Activated CD8-positive, alpha-beta memory T cell treated with anti-CD3 and anti-CD28 coated beads, Interleukin-2, amount 50 U/mL, for 1 hour (primary cell): ENCODE data around the gene CDR2.
"Not testable (repeated sequence)": the region's sequence is repeated elsewhere in the genome, so short reads cannot be mapped to it uniquely, and the experiment has no call there.

Source experiments
- DNase-seq: peaks from one replicate; pipeline ENCODE4 v3.0.0-alpha.2; 2020; ENCODE audit errors: extremely low read depth

Gene CDR2

GRCh38 chr16:22307838-22308237, 66.6 kb downstream of the CDR2 start:
- DNase-seq = no peak

GRCh38 chr16:22306788-22307187, 67.6 kb downstream of the CDR2 start:
- DNase-seq = no peak

GRCh38 chr16:22304411-22304810, 70.0 kb downstream of the CDR2 start:
- no peak for DNase-seq

GRCh38 chr16:22302776-22303363, 71.5 kb downstream of the CDR2 start:
- no peak for DNase-seq

GRCh38 chr16:22301423-22301822, 73.0 kb downstream of the CDR2 start:
- DNase-seq = not testable (repeated sequence)

GRCh38 chr16:22300427-22301071, 73.9 kb downstream of the CDR2 start:
- no peak for DNase-seq

- DNase-seq = no peak
These were observed 75.4 kb downstream of the CDR2 start for GRCh38 chr16:22299036-22299435.

GRCh38 chr16:22297871-22298733, 76.3 kb downstream of the CDR2 start:
- DNase-seq = peak; percentile 63

GRCh38 chr16:22297114-22297870, 77.1 kb downstream of the CDR2 start, which contains the start of gene POLR3E:
Gene POLR3E, plus strand, starts transcription at chr16:22297409. Its CDS starts 5,560 bp downstream, at chr16:22302969.
- DNase-seq = peak; percentile 96

GRCh38 chr16:22296225-22297113, 78.0 kb downstream of the CDR2 start:
- DNase-seq = no peak
